22Rv1 (cell line): ENCODE results near the gene TRIO.
"Not testable (repeated sequence)": the region's sequence is repeated elsewhere in the genome, so short reads cannot be mapped to it uniquely, and the experiment has no call there.

Experiments used
- H3K27ac ChIP-seq: fragments of 450-650 bp; 2 replicates; pipeline ENCODE4 v1.5.1; 2017
- ZFX ChIP-seq: fragments of 450-650 bp; IDR thresholded peaks from 2 replicates; pipeline ENCODE4 v1.6.1; 2017; ENCODE audit warnings: antibody characterized with exemption, borderline replicate concordance
- TF ChIP-seq, protein P1 (sequence below): fragments of 450-650 bp; IDR thresholded peaks from 2 replicates; pipeline ENCODE4 v1.5.1; 2017; ENCODE audit warnings: mild to moderate bottlenecking

Gene TRIO

DNA sequence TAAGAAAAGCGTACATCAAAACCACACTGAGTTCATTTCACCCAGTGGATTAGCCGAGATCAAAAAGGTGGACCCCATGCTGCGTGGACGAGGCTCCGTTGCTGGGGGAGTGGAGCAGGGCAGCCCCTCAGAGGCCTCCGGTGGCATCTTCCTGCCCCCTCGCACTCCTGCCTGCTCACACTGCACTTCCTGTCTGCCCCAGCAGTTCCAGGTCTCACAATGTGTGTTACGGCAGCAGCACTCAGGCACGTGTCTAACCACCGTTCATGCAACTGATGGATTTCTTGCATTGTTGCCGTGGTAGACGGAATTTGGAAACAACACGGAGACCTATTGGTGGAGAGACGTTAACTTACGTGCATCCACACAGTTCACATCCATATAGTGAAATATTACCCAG is 241.9 kb downstream of the TRIO start:
- H3K27ac ChIP-seq, result no peak overlapping the region
- TF ChIP-seq, protein P1, sequence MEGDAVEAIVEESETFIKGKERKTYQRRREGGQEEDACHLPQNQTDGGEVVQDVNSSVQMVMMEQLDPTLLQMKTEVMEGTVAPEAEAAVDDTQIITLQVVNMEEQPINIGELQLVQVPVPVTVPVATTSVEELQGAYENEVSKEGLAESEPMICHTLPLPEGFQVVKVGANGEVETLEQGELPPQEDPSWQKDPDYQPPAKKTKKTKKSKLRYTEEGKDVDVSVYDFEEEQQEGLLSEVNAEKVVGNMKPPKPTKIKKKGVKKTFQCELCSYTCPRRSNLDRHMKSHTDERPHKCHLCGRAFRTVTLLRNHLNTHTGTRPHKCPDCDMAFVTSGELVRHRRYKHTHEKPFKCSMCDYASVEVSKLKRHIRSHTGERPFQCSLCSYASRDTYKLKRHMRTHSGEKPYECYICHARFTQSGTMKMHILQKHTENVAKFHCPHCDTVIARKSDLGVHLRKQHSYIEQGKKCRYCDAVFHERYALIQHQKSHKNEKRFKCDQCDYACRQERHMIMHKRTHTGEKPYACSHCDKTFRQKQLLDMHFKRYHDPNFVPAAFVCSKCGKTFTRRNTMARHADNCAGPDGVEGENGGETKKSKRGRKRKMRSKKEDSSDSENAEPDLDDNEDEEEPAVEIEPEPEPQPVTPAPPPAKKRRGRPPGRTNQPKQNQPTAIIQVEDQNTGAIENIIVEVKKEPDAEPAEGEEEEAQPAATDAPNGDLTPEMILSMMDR, result no peak
- TF ChIP-seq ZFX, result no peak

DNA sequence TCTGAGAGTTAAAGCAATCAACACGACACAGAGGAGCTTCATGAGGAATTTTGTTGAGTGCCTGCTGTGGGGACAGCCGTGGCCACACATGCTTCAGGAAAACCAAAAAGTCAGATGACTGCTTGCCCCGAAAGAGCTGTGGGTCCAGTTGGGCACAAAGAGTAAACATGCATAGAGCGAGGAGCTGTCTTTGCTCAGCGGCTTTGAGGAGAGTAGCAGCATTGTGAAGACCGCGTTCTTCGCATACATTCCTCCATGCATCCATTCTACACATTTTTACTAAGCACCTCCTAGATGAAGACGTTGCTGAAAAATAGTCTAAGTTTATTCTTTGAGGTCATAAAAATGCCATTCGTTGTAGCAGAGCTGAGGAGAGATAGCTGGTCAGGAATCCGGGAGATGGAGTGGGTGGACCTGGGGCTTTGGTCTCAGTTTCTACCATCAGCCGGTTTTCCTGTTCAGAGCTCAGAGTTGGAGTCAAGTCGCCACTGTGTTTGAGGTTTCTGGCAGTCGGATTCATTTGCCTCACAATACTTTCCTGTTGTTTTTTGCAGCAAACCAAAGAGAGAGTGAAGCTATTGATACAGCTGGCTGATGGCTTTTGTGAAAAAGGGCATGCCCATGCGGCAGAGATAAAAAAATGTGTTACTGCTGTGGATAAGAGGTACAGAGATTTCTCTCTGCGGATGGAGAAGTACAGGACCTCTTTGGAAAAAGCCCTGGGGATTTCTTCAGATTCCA is 243.9 kb downstream of the TRIO start:
- H3K27ac ChIP-seq, result no peak overlapping the region
- no peak for TF ChIP-seq ZFX
- TF ChIP-seq, protein P1, result no peak

DNA sequence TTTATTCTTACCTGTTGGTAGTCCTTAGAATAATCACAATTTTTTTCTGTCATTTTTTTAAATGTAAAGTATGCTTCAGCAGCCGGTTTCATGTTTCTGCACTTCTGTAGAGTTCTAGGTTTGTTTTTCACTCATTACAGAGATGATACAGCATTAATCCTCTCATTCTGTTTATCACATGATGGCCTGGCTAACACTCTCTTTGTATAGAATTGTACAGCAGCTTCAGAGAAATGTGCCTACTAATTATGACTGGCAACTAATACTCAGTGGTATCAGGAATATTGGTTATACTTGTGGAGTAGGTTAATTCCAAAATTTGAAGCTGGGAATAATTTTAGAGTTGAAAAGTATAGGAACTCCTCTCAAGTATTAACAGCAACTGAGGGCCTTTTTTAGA is 245.6 kb downstream of the TRIO start:
- H3K27ac ChIP-seq, result no peak overlapping the region
- TF ChIP-seq ZFX, result no peak

DNA sequence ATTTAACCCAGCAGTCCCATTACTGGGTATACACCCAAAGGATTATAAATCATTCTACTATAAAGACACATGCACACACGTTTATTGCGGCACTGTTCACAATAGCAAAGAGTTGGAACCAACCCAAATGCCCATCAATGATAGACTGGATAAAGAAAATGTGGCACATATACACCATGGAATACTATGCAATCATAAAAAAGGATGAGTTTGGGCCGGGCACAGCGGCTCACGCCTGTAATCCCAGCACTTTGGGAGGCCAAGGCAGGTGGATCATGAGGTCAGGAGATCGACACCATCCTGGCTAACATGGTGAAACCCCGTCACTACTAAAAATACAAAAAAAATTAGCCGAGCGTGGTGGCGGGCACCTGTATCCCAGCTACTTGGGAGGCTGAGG is 249.4 kb downstream of the TRIO start:
- H3K27ac ChIP-seq, result not testable (repeated sequence)

DNA sequence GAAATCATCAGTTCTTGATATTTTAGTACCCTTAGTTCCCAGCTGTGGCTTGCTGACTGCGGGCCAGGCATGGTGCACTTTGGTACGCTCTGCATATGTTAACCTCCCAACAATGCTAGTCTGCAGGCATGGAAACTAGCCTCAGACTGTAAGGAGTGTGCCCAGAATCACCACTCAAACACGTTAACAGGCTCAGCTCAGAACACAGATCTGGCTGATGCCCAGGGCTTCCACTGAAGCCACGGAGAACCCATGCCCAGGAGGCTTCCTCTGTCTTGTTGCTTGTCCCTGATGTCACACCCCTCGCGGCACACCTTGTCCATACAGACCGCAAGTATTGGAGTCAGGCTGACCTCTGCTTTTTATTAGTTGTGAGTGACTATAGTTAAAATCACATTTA is 251.2 kb downstream of the TRIO start:
- TF ChIP-seq, protein P1, result no peak
- H3K27ac ChIP-seq, result no peak overlapping the region

DNA sequence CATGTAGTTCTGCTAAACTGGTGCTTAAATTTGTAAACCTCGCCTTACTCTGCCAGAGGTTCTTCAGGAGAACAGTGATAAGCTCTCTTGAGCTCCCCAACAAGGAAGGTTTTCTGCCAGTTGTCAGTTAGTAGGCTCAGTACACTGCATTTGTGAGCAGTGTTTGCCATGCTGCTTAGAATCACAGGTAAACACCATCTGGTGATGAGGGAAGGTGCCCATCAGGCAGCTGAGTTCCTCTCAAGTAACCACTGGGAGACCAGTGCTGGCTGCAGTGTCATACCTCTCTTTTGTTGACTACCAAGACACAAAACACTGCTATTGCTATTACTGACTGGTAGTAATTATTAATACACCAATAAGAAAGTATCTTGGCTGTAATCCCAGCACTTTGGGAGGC is 252.3 kb downstream of the TRIO start:
- no peak for TF ChIP-seq ZFX
- TF ChIP-seq, protein P1, result no peak
- H3K27ac ChIP-seq, result no peak overlapping the region

DNA sequence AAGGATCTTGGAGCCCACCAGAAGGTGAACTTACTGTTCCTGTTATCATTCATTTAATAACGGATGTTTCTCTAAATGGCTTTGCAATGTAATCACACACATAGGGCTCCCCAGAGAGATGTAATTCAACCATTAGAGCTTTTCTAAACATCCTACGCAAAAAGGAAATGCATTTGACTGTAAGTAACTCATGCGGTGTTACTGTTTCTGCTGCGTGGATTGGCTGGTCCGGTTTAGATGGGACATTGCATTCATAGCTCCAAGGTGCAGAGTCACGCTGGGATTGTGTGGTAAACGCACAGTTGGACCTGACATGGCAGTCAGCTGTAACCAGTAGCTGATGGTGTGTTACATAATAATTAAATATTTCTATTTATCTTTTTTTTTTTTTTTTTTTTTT is 252.9 kb downstream of the TRIO start:
- TF ChIP-seq, protein P1, result no peak

DNA sequence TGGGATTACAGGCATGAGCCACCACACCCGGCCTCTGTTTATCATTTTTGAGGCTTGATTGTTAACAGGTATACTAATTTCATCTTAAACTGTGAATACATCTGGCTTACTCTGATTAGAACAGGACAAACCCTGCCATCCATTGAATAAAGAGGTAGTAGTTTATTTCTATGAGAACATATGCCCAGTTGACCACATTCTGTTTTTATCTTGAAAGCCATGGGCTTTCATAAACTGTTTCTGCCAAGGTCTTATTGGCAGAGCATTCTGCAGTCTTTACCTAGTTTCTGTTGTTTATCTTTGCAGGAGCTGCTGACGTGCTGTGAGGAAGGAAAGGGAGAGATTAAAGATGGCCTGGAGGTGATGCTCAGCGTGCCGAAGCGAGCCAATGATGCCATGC is 253.6 kb downstream of the TRIO start:
- TF ChIP-seq, protein P1, result no peak
- TF ChIP-seq ZFX, result no peak
- no peak overlapping the region for H3K27ac ChIP-seq

More for the DNA sequence above, 252.9 kb downstream of the TRIO start:
- no peak overlapping the region for H3K27ac ChIP-seq
